GM19372 (cell line): ENCODE data around the gene AGL.
"Not testable (repeated sequence)": the region's sequence is repeated elsewhere in the genome, so short reads cannot be mapped to it uniquely, and the experiment has no call there.

Experiments used
- ATAC-seq: cut with Tn5 transposase; IDR thresholded peaks from one replicate; pipeline ENCODE4 v1.9.1; 2021; ENCODE audit warnings: mild to moderate bottlenecking, low read depth, moderate library complexity; ENCODE audit not compliant: unreplicated experiment

Gene AGL

GRCh38 chr1:99850459-99851291, 514 bp downstream of the AGL start:
- no peak for ATAC-seq

GRCh38 chr1:99851850-99852454, 1.8 kb downstream of the AGL start:
- ATAC-seq, result no peak

- no peak for ATAC-seq
Measured at GRCh38 chr1:99852648-99853047, 2.5 kb downstream of the AGL start.

GRCh38 chr1:99855914-99856450, 5.8 kb downstream of the AGL start:
- no peak for ATAC-seq

GRCh38 chr1:99857041-99857440, 6.9 kb downstream of the AGL start:
- ATAC-seq, result not testable (repeated sequence)

GRCh38 chr1:99858286-99858685, 8.1 kb downstream of the AGL start:
- no peak for ATAC-seq

- no peak for ATAC-seq
Measured at GRCh38 chr1:99858881-99859280, 8.7 kb downstream of the AGL start.

GRCh38 chr1:99860703-99861102, 10.5 kb downstream of the AGL start:
- ATAC-seq, result no peak

- ATAC-seq, result no peak
Measured at GRCh38 chr1:99867682-99868081, 17.5 kb downstream of the AGL start.

- no peak for ATAC-seq
Measured at GRCh38 chr1:99869304-99869703, 19.1 kb downstream of the AGL start.

GRCh38 chr1:99869723-99870122, 19.6 kb downstream of the AGL start:
- ATAC-seq, result no peak

GRCh38 chr1:99872063-99872462, 21.9 kb downstream of the AGL start:
- ATAC-seq, result no peak

- ATAC-seq, result no peak
Measured at GRCh38 chr1:99877568-99877967, 27.4 kb downstream of the AGL start.

GRCh38 chr1:99886179-99886578, 36.0 kb downstream of the AGL start:
- ATAC-seq, result no peak

- no peak for ATAC-seq
Measured at GRCh38 chr1:99886841-99887240, 36.7 kb downstream of the AGL start.

- ATAC-seq, result no peak
Measured at GRCh38 chr1:99887890-99888289, 37.7 kb downstream of the AGL start.

- no peak for ATAC-seq
Measured at GRCh38 chr1:99891997-99892396, 41.8 kb downstream of the AGL start.

- not testable (repeated sequence) for ATAC-seq
Measured at GRCh38 chr1:99903278-99903677, 53.1 kb downstream of the AGL start.

GRCh38 chr1:99906535-99906934, 56.4 kb downstream of the AGL start:
- ATAC-seq, result no peak

GRCh38 chr1:99917214-99917613, 67.1 kb downstream of the AGL start:
- no peak for ATAC-seq

GRCh38 chr1:99919220-99919619, 69.1 kb downstream of the AGL start:
- ATAC-seq, result no peak

GRCh38 chr1:99934801-99935200, 84.6 kb downstream of the AGL start:
- ATAC-seq, result no peak
